HepG2 (cell line): ENCODE measurements around the gene HEY2. TPM values are rescaled to one million over a fixed set of nuclear protein-coding genes. Genes with fewer than 3 reads are reported as not detected.

Source experiments
- MEIS2 ChIP-seq: sonication (generic); formaldehyde crosslinking; IDR thresholded peaks from 2 replicates; pipeline ENCODE4 v1.9.0; 2021; ENCODE audit warnings: mild to moderate bottlenecking, missing genetic modification reagents
- NFIB ChIP-seq: sonication (generic); formaldehyde crosslinking; IDR thresholded peaks from 2 replicates; pipeline ENCODE4 v1.9.0; 2021; ENCODE audit warnings: missing genetic modification reagents, mild to moderate bottlenecking, borderline replicate concordance
- ONECUT2 ChIP-seq: sonication (generic); formaldehyde crosslinking; IDR thresholded peaks from 2 replicates; pipeline ENCODE4 v1.4.0; 2020; ENCODE audit warnings: missing genetic modification reagents
- PRDM10 ChIP-seq: sonication (generic); formaldehyde crosslinking; IDR thresholded peaks from 2 replicates; pipeline ENCODE4 v1.4.0; 2020; ENCODE audit warnings: low read depth, missing genetic modification reagents
- SIN3A ChIP-seq: IDR thresholded peaks from 2 replicates; pipeline ENCODE4 v1.6.1; 2011; ENCODE audit warnings: low read depth, mild to moderate bottlenecking, control low read depth, low read length, borderline replicate concordance
- SNAPC4 ChIP-seq: sonication (generic); formaldehyde crosslinking; IDR thresholded peaks from 2 replicates; pipeline ENCODE4 v1.4.0; 2020; ENCODE audit warnings: mild to moderate bottlenecking, missing genetic modification reagents
- TBP ChIP-seq: sonication (generic); formaldehyde crosslinking; IDR thresholded peaks from 2 replicates; pipeline ENCODE4 v1.5.0; 2020; ENCODE audit warnings: missing genetic modification reagents
- TMF1 ChIP-seq: sonication (generic); formaldehyde crosslinking; IDR thresholded peaks from 2 replicates; pipeline ENCODE4 v1.8.1; 2022; ENCODE audit warnings: low read depth, missing genetic modification reagents
- ZNF18 ChIP-seq: sonication (generic); formaldehyde crosslinking; IDR thresholded peaks from 2 replicates; pipeline ENCODE4 v1.8.0; 2022; ENCODE audit warnings: mild to moderate bottlenecking, missing genetic modification reagents; ENCODE audit not compliant: insufficient replicate concordance
- ZNF275 ChIP-seq: sonication (generic); formaldehyde crosslinking; IDR thresholded peaks from 2 replicates; pipeline ENCODE4 v1.8.0; 2022; ENCODE audit warnings: missing genetic modification reagents, mild to moderate bottlenecking, inconsistent platforms, borderline replicate concordance
- ZNF281 ChIP-seq: sonication (generic); formaldehyde crosslinking; IDR thresholded peaks from 2 replicates; pipeline ENCODE4 v1.4.0; 2020; ENCODE audit warnings: missing genetic modification reagents, borderline replicate concordance
- ZNF354B ChIP-seq: sonication (generic); formaldehyde crosslinking; IDR thresholded peaks from 2 replicates; pipeline ENCODE4 v1.8.0; 2022; ENCODE audit warnings: mild to moderate bottlenecking, missing genetic modification reagents
- ZNF552 ChIP-seq: sonication (generic); formaldehyde crosslinking; IDR thresholded peaks from 2 replicates; pipeline ENCODE4 v1.9.0; 2022; ENCODE audit warnings: missing genetic modification reagents, mild to moderate bottlenecking, borderline replicate concordance
- polyA plus RNA-seq, 8 experiments: library from polyadenylated mRNA; depleted of rRNA in 3 of 8; stranded (reverse) in 7 of 8; unstranded in 1 of 8; fragments of >200 nt; fragmentation: Illumina TruSeq in 4 of 8; extraction: Trizol in 4 of 8; gene quantifications; 2 replicates each; pipeline versions ENCODE4 v1.2.1 to v1.2.3, GENCODE V29; 2011 to 2016; ENCODE audit warnings: low read depth in 4 of 8, missing spikeins in 1 of 8, mixed read lengths in 1 of 8; ENCODE audit not compliant: insufficient read depth in 1 of 8
- total RNA-seq, 5 experiments: library from RNA; depleted of rRNA; stranded (reverse); fragments of >200 nt; fragmentation: Illumina TruSeq; extraction: Trizol; gene quantifications; 2 replicates each; pipeline ENCODE4 v1.2.3, GENCODE V29; 2016; ENCODE audit warnings: low read depth in 1 of 5

The HEY2 gene
- total and polyA plus RNA-seq, 2 of the 13 experiments (the other 11 are each of a cell fraction or from before 2014, with no cell fraction given): 0.04 TPM

- TF ChIP-seq PRDM10 (no peak), ZNF552 (0 out of 2 replicates have a peak, but pooled peaks have one; percentile 11), ZNF281 (CRISPR knock-in tag) (no peak), SNAPC4 (CRISPR knock-in tag) (no peak), NFIB (CRISPR knock-in tag) (no peak), ZNF354B (0 out of 2 replicates have a peak, but pooled peaks have one; percentile 40), TBP (CRISPR knock-in tag) (no peak), ZNF275 (CRISPR knock-in tag) (0 out of 2 replicates have a peak, but pooled peaks have one; percentile 14), ONECUT2 (CRISPR knock-in tag) (0 out of 2 replicates have a peak, but pooled peaks have one; percentile 49), MEIS2 (no peak), SIN3A (no peak), TMF1 (CRISPR knock-in tag) (no peak), ZNF18 (CRISPR knock-in tag) (peak; percentile 21)
Measured at GRCh38 chr6:125791151-125791819, 41.9 kb downstream of the HEY2 start (continued).
